Neuron (in vitro differentiated cells): ENCODE results near the gene ANAPC1.
"Not testable (repeated sequence)": the region's sequence is repeated elsewhere in the genome, so short reads cannot be mapped to it uniquely, and the experiment has no call there.

Experiments
- H2AFZ ChIP-seq: one replicate; pipeline ENCODE4 v1.6.1; 2013; ENCODE audit warnings: low read depth, mild to moderate bottlenecking, inconsistent platforms, low read length, moderate library complexity
- H3K27me3 ChIP-seq: one replicate; pipeline ENCODE4 v1.6.1; 2013; ENCODE audit warnings: low read length; ENCODE audit not compliant: insufficient read depth
- H3K36me3 ChIP-seq: one replicate; pipeline ENCODE4 v1.6.1; 2013; ENCODE audit warnings: low read length; ENCODE audit not compliant: insufficient read depth
- H3K4me1 ChIP-seq: one replicate; pipeline ENCODE4 v1.6.1; 2013; ENCODE audit warnings: low read length; ENCODE audit not compliant: insufficient read depth
- H3K4me3 ChIP-seq: 2 replicates; pipeline ENCODE4 v1.5.1; 2013; ENCODE audit warnings: mild to moderate bottlenecking, low read length, moderate library complexity
- H3K9me3 ChIP-seq: one replicate; pipeline ENCODE4 v1.6.1; 2013; ENCODE audit warnings: low read length

The ANAPC1 gene

DNA sequence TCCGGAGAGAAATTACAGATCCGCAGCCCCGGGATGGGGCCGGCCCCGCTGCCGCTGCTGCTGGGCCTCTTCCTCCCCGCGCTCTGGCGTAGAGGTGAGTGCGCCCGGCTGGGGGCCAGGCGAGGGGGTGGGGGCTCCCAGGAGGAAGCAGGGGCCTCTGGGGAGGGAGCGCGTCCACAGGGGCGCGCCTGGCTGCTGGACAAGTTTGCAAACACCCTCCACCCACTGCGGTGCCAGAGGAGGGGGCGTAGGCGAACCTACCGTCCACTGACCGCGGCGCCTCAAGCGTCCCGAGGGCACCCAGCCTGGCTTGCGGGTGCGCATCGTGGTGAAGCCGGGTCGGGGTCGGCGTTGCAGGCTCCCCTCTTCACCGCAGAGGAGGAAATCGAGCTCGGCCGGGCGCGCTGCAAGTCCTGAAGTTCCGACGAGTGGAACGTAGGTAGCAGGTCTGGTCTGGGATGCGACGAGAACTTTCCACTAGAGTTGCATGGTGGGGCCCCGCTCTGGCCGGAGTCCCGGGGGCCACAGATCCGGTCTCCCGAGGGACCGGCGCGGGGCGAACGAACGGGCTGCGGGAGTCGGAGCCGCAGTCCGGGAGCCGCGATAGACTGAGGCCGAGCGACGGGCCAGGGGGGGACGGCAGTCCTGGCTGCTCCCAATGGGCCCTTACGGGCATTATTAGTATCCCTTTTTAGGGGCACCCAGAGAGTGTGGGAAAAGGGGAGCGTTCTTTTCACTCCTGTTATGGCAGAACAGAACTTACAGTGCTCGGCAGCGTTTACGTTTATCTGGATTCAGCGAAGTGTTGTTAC, 14.9 kb upstream of the ANAPC1 start:
- Histone ChIP-seq H3K4me1 (peaks cover 14% of the 10 kb centered on the region), H3K27me3 (peaks cover 8% of the 10 kb centered on the region), H3K9me3 (no peaks in the 10 kb centered on the region), H2AFZ (peak overlapping the region; percentile 99), H3K4me3 (peak overlapping the region; percentile 82), H3K36me3 (no peaks in the 10 kb centered on the region)

GRCh38 chr2:111897924-111898702, 14.1 kb upstream of the ANAPC1 start, which contains the start of gene MERTK:
Gene MERTK, plus strand, starts transcription at chr2:111898607. Its CDS starts 129 bp downstream, at chr2:111898736.
- H3K27me3 ChIP-seq = peaks cover 8% of the 10 kb centered on the region
- peaks cover 8% of the 10 kb centered on the region for H3K4me1 ChIP-seq
- H3K36me3 ChIP-seq = no peaks in the 10 kb centered on the region
- H3K4me3 ChIP-seq = peak within 1 kb of the TSS; percentile 82
- peak within 1 kb of the TSS; percentile 99 for H2AFZ ChIP-seq
- H3K9me3 ChIP-seq = no peaks in the 10 kb centered on the region

GRCh38 chr2:111897630-111897923, 13.6 kb upstream of the ANAPC1 start:
- Histone ChIP-seq H3K4me1 (peaks cover 8% of the 10 kb centered on the region), H3K36me3 (no peaks in the 10 kb centered on the region), H2AFZ (no peak overlapping the region), H3K9me3 (no peaks in the 10 kb centered on the region), H3K27me3 (peaks cover 8% of the 10 kb centered on the region), H3K4me3 (peak overlapping the region; percentile 51)

DNA sequence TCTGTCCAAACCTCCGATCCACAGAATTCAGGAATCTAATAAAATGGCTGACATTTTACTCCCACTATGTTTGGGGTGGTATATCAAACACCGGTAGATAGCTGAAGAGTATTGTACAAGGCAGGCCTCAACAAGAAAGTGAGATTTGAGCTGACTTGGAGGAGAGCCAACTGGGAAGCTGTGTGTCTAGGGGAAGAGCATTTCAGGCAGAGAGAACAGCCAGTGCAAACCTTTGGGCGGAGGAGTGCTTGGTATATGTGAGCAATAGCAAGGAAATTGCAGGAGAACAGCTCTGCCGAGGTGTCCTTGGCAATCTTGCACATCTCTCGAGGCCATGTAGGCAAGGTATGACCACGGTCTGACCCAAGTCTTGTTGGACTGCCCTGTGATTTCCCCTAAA, 12.6 kb upstream of the ANAPC1 start:
- Histone ChIP-seq H3K9me3 (no peaks in the 10 kb centered on the region), H3K27me3 (peaks cover 8% of the 10 kb centered on the region), H3K36me3 (no peaks in the 10 kb centered on the region), H2AFZ (no peak overlapping the region), H3K4me1 (peaks cover 8% of the 10 kb centered on the region), H3K4me3 (no peak overlapping the region)

DNA sequence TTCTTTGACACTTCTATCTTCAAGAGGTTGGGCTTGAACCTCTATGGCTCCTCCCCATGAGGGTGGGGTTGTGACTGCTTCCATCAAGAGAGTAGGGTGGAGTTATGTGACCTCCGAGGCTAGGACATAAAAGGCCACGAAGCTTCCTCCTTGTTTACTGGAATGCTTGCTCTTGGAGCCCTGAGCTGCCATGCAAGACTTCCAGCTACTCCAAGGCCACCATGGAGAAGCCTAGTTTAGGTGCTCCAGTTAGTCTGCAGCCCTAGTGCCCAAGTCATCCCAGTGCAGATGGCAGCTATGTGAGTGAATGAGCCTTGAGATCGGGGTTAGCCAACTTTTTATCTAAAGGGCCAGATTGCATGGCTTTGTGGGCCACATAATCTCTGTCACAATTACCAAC, 12.0 kb upstream of the ANAPC1 start:
- H3K4me1 ChIP-seq = peaks cover 8% of the 10 kb centered on the region
- H3K4me3 ChIP-seq = no peak overlapping the region
- H3K27me3 ChIP-seq = peaks cover 8% of the 10 kb centered on the region
- H3K36me3 ChIP-seq = no peaks in the 10 kb centered on the region
- no peaks in the 10 kb centered on the region for H3K9me3 ChIP-seq
- no peak overlapping the region for H2AFZ ChIP-seq

DNA sequence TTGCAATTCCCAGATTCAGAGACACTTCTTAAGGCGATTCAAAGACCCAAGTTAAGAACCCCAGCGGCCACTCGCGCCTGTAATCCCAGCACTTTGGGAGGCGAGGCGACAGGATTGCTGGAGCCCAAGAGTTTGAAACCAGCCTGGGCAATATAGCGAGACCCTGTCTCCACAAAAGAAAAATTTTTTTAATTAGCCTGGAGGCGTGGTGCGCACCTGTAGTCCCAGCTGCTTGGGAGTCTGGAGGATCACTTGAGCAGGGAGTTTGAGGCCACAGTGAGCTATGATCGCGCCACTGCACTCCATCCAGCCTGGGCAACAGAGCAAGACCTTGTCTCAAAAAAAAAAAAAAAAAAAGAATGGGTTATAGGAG, 585 bp upstream of the ANAPC1 start:
- Histone ChIP-seq H3K4me1 (peaks cover 8% of the 10 kb centered on the region), H3K36me3 (peaks cover 6% of the 10 kb centered on the region), H3K4me3 (peak overlapping the region; percentile 96), H2AFZ (peak overlapping the region; percentile 97), H3K9me3 (no peaks in the 10 kb centered on the region), H3K27me3 (no peaks in the 10 kb centered on the region)

GRCh38 chr2:111872806-111873205, 11.2 kb downstream of the ANAPC1 start:
- peaks cover 24% of the 10 kb centered on the region for H3K36me3 ChIP-seq
- H2AFZ ChIP-seq, H3K9me3 ChIP-seq, H3K4me1 ChIP-seq, H3K27me3 ChIP-seq, H3K4me3 ChIP-seq: not testable (repeated sequence)

DNA sequence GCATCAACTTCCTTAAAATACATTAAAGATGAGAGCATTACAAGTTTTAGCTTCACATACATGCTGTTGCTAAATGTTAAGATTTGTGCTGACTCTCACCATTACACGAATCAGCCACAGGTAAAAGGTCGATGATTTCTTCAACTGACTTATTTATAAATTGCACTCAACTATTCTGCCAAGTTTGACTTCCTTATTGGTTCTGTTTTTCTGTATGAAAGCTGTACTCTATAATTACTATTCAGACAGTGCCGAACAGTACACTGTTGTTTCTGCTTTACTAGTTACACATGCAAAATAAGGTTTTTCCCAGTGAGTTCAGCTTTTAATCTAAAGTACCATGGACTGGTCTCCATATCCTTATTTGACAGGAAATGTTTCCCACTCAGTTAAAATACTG, 18.9 kb downstream of the ANAPC1 start:
- peaks cover 17% of the 10 kb centered on the region for H3K36me3 ChIP-seq
- not testable (repeated sequence) for H3K27me3 ChIP-seq, H2AFZ ChIP-seq, H3K4me1 ChIP-seq, H3K9me3 ChIP-seq, H3K4me3 ChIP-seq

DNA sequence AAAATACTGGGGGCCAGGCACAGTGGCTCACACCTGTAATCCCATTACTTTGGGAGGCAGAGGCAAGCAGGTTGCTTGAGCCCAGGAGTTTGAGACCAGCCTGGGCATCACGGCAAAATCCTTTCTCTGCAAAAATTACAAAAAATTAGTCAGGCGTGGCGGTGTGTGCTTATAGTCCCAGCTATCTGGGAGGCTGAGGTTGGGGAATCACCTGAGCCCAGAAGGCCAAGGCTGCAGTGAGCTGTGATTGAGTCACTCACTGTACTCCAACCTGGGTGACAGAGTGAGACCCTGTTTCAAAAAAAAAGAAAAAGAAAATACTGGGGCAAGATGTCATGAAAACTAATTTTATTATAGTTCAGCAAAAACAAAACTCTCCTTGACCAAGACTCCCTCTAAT, 24.0 kb downstream of the ANAPC1 start:
- H3K4me1 ChIP-seq, H3K9me3 ChIP-seq, H3K27me3 ChIP-seq, H3K4me3 ChIP-seq, H2AFZ ChIP-seq, H3K36me3 ChIP-seq: not testable (repeated sequence)

DNA sequence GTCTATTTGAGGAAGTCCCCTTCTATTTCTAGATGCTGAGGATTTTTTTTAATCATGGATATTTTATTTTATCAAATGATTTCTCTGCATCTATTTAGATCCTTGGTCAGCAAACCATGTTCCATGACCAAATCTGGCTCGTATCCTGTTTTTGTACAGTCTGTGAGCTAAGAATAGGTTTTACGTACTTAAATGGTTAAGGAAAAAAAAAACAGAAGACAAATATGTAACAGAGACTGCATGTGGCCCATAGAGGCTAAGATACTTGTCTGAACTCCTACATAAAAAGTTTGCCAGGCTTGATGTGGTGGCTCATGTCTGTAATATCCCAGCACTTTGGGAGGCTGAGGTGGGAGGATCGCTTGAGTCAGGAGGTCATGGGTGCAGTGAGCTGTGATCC, 31.4 kb downstream of the ANAPC1 start:
- not testable (repeated sequence) for H3K4me3 ChIP-seq, H2AFZ ChIP-seq, H3K27me3 ChIP-seq, H3K9me3 ChIP-seq, H3K4me1 ChIP-seq
- H3K36me3 ChIP-seq = peaks cover 17% of the 10 kb centered on the region

DNA sequence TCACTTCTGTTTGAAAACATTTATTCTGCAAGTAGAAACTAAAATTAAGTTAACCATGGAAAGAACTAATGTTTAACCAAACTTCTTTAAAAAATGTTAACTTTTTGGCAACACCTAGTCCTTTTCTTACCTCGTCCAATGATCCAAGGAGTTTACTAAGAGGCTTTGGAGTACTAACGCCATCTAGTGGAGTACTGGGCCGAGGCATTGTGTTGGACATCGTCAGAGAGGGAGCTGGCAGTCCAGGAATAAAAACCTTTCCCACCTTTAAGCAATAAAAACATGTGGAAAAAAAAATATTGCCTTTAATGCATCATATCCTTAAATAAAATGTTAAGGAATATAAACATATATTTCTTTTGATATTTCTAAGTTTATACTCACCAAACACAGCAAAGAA, 33.3 kb downstream of the ANAPC1 start:
- H3K4me3 ChIP-seq, H3K4me1 ChIP-seq, H3K9me3 ChIP-seq, H3K27me3 ChIP-seq, H2AFZ ChIP-seq: not testable (repeated sequence)
- peaks cover 21% of the 10 kb centered on the region for H3K36me3 ChIP-seq

DNA sequence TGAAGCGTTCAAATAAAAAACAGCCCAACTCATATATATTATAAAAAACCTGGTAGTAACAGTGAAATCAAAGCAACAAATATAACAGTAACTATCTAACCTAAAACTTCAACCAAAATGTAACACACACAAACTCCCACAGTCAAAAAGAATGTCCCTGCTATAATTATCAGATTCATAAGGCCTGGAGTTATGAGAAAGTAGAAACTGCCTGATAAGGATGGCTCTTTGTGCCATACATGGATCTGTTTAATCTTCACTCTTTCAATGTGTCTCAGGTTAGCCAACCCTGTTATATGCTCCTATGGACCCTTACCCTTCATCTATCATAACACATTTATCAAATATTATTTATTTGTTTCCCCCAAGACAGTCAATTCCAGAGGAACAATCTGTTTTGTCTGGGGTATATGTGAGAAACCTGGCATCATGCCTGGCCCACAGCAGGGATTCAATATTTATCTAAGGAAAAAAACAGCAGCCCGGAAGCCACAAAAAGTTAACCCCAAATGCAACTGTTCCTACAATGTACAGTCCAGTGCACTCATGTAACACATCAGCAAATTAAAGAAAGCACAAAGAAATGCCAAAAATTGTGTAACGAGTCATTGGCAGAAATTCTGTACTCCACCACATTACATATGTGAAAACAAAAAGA, 44.2 kb downstream of the ANAPC1 start:
- H3K4me1 ChIP-seq, H3K4me3 ChIP-seq, H2AFZ ChIP-seq, H3K9me3 ChIP-seq, H3K27me3 ChIP-seq: not testable (repeated sequence)
- peaks cover 19% of the 10 kb centered on the region for H3K36me3 ChIP-seq

- not testable (repeated sequence) for H3K4me3 ChIP-seq, H3K9me3 ChIP-seq
These were observed 45.0 kb downstream of the ANAPC1 start for GRCh38 chr2:111838992-111839391.

More at GRCh38 chr2:111838992-111839391, 45.0 kb downstream of the ANAPC1 start:
- H3K36me3 ChIP-seq = peaks cover 20% of the 10 kb centered on the region
- not testable (repeated sequence) for H3K27me3 ChIP-seq, H2AFZ ChIP-seq, H3K4me1 ChIP-seq
